Colonic mucosa (tissue), 4 donors: ENCODE data around the gene NRG2. TPM values are rescaled to one million over a fixed set of nuclear protein-coding genes. Genes with fewer than 3 reads are reported as not detected.

Experiments
- DNase-seq: peaks from one replicate; pipeline ENCODE4 v3.0.0-alpha.2; 2020
- H3K27ac ChIP-seq: fragments of 200-600 bp; one replicate; pipeline ENCODE4 v1.8.0; 2021
- H3K27me3 ChIP-seq: fragments of 200-600 bp; one replicate; pipeline ENCODE4 v1.8.0; 2021
- H3K36me3 ChIP-seq: fragments of 200-600 bp; one replicate; pipeline ENCODE4 v1.8.0; 2021
- H3K4me1 ChIP-seq: fragments of 200-600 bp; one replicate; pipeline ENCODE4 v1.8.0; 2021; ENCODE audit warnings: mild to moderate bottlenecking
- H3K4me3 ChIP-seq: fragments of 200-600 bp; one replicate; pipeline ENCODE4 v1.8.0; 2021
- H3K9ac ChIP-seq, 2 donors: one replicate each; pipeline ENCODE4 v1.7.0; 2013; ENCODE audit warnings: control low read depth in 2 of 2, low read depth in 2 of 2, low read length in 2 of 2
- H3K9me3 ChIP-seq: fragments of 200-600 bp; one replicate; pipeline ENCODE4 v1.8.0; 2021
- CTCF ChIP-seq: fragments of 200-600 bp; IDR thresholded peaks from one replicate; pipeline ENCODE4 v1.8.0; 2022; ENCODE audit warnings: antibody characterized with exemption, mild to moderate bottlenecking
- intact Hi-C: fragments of 100-400 bp; cut with DNase I; formaldehyde crosslinking; loops from one replicate; pipeline ENCODE4 v1.14.1; 2022
- total RNA-seq, 2 donors: library from RNA; stranded (reverse); fragmentation: NEBNext Ultra II Directional in 1 of 2; extraction: Animal tissue kit (Norgen Biotek cat#: 25700) in 1 of 2; gene quantifications; one replicate each; pipeline ENCODE4 v1.2.1, GENCODE V29; 2021
- donor health status: healthy.
- donor health status: DM: no; HTN: no; CAD: no.
- donor health status: DM: no; HTN: no; CAD: no.

The NRG2 gene
- total RNA-seq, 2 donors from 2014 or later = 0.10 to 0.48 TPM

GRCh38 chr5:139975942-139976341 lies 67.2 kb downstream of the NRG2 start:
- intact Hi-C loops = no loop called here
- H3K9me3 ChIP-seq = no peaks in the 10 kb centered on the region
- H3K27ac ChIP-seq = no peak overlapping the region
- H3K4me3 ChIP-seq = no peak overlapping the region
- no peaks in the 10 kb centered on the region for H3K27me3 ChIP-seq
- no peak for TF ChIP-seq CTCF
- DNase-seq = no peak
- no peaks in the 10 kb centered on the region for H3K4me1 ChIP-seq
- no peaks in the 10 kb centered on the region for H3K36me3 ChIP-seq
- H3K9ac ChIP-seq = no peak overlapping the region

- intact Hi-C loops = no loop called here
- Histone ChIP-seq H3K36me3 (no peaks in the 10 kb centered on the region), H3K27ac (no peak overlapping the region), H3K27me3 (no peaks in the 10 kb centered on the region), H3K9me3 (no peaks in the 10 kb centered on the region), H3K4me3 (no peak overlapping the region), H3K9ac (no peak overlapping the region), H3K4me1 (no peaks in the 10 kb centered on the region)
- no peak for DNase-seq
- no peak for TF ChIP-seq CTCF
These were observed 67.8 kb downstream of the NRG2 start for GRCh38 chr5:139975306-139975705.

GRCh38 chr5:139974661-139975060 lies 68.4 kb downstream of the NRG2 start:
- H3K36me3 ChIP-seq = no peaks in the 10 kb centered on the region
- intact Hi-C loops = no loop called here
- no peak for TF ChIP-seq CTCF
- H3K4me3 ChIP-seq = no peak overlapping the region
- DNase-seq = no peak
- H3K9ac ChIP-seq = no peak overlapping the region
- H3K27me3 ChIP-seq = no peaks in the 10 kb centered on the region
- H3K4me1 ChIP-seq = no peaks in the 10 kb centered on the region
- no peak overlapping the region for H3K27ac ChIP-seq
- H3K9me3 ChIP-seq = no peaks in the 10 kb centered on the region

GRCh38 chr5:139971202-139971725 lies 71.8 kb downstream of the NRG2 start:
- no peak overlapping the region for H3K27ac ChIP-seq
- no peaks in the 10 kb centered on the region for H3K9me3 ChIP-seq
- H3K27me3 ChIP-seq = no peaks in the 10 kb centered on the region
- no peak overlapping the region for H3K4me3 ChIP-seq
- no peaks in the 10 kb centered on the region for H3K36me3 ChIP-seq
- intact Hi-C loops = no loop called here
- H3K9ac ChIP-seq = no peak overlapping the region
- H3K4me1 ChIP-seq = no peaks in the 10 kb centered on the region
- TF ChIP-seq CTCF = no peak
- no peak for DNase-seq

- TF ChIP-seq CTCF = no peak
- Histone ChIP-seq H3K27me3 (no peaks in the 10 kb centered on the region), H3K36me3 (no peaks in the 10 kb centered on the region), H3K4me3 (no peak overlapping the region), H3K27ac (no peak overlapping the region), H3K9me3 (no peaks in the 10 kb centered on the region), H3K9ac (no peak overlapping the region), H3K4me1 (no peaks in the 10 kb centered on the region)
- intact Hi-C loops = loop anchor here (10.0 kb wide), 1 partner anchor 105 kb away; no protein-coding TSS in a partner anchor
- DNase-seq = no peak
These were observed 73.8 kb downstream of the NRG2 start for GRCh38 chr5:139969318-139969717.
